DMS53 (cell line): ENCODE data around the gene PIEZO2.
A peak's percentile ranks its signal among the peaks of the same experiment; 100 is the strongest.
"Not testable (repeated sequence)": the region's sequence is repeated elsewhere in the genome, so short reads cannot be mapped to it uniquely, and the experiment has no call there.

Experiments
- DNase-seq: peaks from one replicate; lab custom pipeline; 2025; lab: John Stamatoyannopoulos, UW

The PIEZO2 gene

DNA sequence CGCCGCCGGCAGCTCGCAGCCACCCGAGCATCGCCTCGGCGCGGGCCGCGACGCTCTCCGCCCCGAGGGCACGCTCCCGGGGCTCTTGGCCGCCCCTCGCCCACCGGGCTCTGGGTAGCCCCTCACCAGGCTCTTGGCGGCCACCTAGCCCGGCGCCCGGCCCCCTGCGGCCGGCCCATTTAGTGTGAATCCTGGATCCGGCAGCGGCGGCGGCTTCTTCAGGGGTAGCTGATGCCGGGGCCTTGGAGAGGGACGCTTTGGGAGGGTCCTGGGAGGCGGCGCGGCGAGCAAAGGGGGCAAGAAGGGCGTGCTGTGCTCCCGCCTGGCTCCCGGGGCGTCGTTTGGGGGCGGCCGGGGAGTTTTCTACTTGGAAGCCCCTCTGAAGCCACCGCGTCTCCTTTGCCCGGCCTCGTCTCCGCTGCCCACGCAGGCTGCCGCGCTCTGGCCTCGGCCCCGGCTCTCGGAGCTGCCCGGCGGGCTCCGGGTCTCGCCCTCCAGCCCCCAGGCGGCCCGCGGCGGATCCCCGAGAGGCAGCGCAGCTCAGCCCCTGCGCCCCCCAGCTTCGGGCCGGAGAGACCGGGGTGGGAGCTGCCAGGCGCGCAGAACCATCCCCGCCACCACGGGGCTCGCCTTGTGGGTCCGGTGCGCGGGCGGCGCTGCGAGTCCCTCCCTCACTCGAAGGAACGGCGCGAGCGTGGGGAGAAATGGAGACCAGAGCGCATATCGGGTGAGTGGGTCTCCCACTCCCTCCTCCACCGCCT, 509 bp downstream of the PIEZO2 start:
- peak; percentile 43 for DNase-seq

- no peak for DNase-seq
These were observed 1.2 kb downstream of the PIEZO2 start for GRCh38 chr18:11147962-11148679.

- peak; percentile 20 for DNase-seq
These were observed 1.9 kb downstream of the PIEZO2 start for GRCh38 chr18:11147371-11147951.

GRCh38 chr18:11146947-11147345, 2.4 kb downstream of the PIEZO2 start:
- no peak for DNase-seq

DNA sequence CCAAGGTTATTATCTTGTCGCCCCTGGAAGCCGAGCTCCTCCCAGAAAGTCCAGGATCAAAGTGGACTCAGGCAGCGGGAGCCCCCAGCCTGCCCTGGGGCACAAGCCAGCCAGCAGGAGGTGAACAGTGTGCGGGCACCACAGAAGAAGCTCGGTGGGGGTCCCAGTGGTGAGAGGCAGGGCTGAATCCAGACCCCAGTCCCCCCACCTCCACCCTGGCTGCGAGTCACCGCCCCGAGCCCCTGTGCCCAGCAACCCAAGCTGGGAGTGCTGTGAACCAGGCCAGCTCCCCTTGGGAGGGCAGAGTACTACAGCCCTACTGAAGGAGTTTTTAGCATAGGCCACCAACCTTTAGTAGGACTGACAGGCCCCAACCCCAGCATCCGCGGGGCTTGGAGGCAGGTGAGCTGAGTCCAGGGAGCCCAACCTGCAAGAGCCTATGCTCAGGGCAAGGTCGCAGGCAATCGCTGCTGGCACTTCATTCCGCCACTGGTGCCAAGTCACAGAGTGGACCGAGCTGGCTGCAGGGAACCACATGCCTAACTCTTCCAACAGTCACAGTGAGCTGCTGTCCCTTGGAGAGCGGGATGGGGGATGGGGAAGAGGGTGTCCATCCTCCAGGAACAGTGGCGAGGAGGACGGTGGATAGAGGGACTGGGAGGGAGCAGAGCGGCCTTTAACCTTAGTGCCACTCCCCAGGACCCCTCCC, 3.0 kb downstream of the PIEZO2 start:
- no peak for DNase-seq

GRCh38 chr18:11145413-11146191, 3.8 kb downstream of the PIEZO2 start:
- no peak for DNase-seq

DNA sequence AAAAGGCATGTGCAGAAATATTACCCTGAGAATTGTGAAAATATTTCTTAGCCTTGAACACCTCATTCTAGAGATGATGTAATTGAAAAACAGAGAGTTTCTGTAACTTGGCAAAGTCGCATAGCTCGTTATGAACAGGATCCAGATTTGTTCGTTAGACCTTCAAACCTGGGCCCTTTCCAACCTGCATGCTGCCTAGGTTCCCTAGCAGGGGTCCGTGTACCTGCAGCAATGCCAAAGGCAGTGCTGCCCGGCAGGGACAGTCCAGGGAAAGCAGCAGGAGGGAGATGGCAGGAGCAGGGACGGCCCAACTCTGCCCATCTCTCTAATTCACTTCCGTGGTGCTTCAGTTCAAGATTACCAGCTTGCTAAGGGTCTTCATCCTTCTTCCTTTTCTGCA, 12.0 kb downstream of the PIEZO2 start:
- DNase-seq: no peak

GRCh38 chr18:11136241-11136640, 13.1 kb downstream of the PIEZO2 start:
- no peak for DNase-seq

DNA sequence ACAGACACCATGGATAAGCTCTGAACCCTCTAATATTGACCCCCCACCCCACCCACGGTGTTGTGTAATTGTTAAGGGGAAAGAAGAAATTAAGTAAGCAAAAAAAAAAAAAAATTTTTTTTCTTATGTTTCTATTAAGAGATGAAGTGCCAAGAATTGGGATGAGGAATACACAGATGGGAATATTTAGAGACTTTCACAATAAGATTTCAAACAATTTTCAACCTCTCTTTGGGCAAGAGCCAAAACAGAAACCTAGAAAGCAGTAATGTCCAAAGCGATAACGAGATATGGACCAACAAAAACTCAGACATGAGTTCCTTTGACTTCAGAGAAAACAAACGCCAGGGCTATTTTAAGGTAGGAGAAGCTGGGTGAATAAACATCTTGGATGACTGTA, 14.4 kb downstream of the PIEZO2 start:
- no peak for DNase-seq

DNA sequence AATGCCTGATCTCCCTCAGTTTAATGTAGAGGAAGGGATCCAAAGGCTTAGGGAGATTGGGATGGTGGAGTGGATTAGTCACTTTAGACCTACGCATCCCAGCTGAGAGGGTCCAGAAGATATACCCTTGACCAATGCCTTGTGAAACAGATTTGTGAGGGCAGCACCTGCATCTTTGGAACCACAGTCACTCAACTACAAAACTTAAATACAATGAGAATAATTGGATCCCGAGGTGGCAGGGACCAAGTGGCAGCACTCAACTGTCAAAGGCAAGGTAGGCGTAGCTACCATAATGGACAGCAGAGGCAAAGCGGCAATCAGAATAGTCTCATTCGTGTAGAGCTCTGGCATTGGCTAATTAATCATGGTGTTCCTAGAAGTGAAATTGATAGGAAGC, 20.3 kb downstream of the PIEZO2 start:
- not testable (repeated sequence) for DNase-seq

- no peak for DNase-seq
These were observed 23.7 kb downstream of the PIEZO2 start for GRCh38 chr18:11125492-11126315.

DNA sequence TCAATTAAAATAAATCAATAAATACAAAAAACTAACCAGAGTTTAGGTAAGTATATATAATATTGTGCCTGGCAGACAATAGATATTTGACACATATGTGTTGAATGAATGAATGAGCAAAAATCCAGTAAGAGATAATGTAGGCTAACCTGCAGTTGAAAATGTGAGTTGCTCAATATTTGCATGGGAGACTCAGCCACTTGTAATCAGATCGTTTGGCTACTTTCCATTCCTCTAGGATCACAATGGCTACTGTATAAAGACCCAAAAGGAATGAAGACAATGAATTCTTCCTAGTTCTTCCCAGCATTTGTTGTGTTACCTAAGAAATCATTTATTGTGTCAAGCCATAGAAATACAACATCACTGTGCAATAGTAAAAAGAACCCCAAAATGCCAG, 25.3 kb downstream of the PIEZO2 start:
- DNase-seq: no peak

DNA sequence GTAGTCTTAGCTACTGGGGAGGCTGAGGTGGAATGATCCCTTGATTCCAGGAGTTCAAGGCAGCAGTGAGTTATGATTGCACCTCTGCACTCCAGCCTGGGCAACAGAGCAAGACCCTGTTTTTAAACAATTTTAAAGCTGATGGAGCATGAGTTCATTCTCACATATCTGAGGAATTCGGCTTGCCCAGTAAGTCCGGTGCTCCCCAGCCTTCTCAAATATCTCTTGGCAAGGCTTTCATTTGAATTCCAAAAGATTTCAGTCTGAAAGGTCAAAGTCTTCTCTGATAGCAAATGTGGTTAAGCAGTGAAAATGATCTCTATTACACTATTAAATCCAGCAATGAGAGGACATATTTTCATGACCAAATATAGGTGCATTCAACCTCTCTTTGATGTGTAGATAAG, 27.9 kb downstream of the PIEZO2 start:
- no peak for DNase-seq

- no peak for DNase-seq
These were observed 29.3 kb downstream of the PIEZO2 start for GRCh38 chr18:11119959-11120587.

DNA sequence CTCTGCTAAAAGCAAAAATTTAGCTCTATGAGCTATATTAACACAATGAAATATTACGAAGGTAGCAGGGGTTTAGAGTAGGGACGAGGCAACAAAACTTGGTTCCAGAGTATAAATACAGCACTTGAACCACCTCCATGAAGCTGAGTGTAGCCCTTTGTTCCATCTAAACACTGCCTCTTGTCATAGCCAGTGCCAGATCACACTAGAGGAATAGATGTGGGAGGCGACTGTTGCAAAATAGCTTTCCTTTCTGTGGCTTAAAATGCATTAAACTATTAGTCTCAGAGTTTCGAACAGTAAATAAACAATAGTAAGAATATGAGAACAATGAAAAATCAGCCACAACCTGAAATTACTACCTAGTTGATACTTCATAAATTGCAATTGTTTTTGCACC, 29.8 kb downstream of the PIEZO2 start:
- no peak for DNase-seq

DNA sequence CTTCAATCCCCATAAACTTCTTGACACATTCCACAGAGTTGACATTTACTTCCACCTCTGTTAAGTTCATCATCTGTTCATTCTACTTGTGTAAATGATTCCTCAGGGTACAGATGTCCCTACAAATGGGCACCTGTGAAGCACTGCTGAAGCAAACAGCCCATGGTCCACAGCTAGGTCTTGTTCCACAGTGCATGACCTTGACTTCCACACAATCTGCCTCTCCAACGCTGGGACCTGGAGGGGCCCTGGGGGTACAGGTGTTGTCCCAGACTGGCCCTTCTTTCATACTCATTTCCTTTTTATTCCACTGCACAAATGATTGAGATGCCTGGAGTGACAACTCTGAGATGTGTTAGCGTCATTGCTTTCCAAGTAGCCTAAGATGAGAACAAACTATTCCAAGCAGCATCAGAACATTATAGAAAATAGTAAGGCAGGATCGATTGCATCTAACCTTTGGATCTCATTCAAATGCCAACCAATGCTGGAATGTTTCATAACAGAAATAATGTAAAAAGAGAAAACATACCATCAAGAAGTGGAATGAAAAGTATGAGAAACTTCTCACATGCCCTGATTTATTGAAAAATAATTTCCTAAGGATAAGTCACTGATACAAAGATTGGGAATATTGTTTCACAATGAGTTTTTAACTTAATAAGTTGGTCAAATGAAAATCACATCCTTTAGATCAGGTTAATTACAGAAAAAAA, 31.2 kb downstream of the PIEZO2 start:
- DNase-seq: no peak

DNA sequence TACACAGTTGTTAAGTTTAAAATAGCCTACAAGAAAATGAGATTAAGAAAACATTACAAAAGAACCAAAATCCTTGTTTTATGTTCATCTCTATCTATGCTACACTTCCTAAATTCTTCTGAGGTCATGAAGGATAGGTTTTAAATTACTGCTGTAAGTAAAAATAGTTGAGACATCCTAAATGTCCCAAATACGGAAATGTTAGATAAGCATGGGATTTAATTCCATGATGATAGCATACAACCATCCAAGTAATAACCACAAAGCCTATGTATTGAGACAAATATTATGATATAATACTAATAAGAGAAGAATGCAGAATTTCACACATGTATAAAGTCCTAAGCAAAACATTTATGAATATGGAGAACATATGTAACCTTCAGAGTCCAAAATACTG, 34.1 kb downstream of the PIEZO2 start:
- no peak for DNase-seq

GRCh38 chr18:11114653-11115052, 34.7 kb downstream of the PIEZO2 start:
- DNase-seq: no peak

- no peak for DNase-seq
These were observed 35.4 kb downstream of the PIEZO2 start for GRCh38 chr18:11113937-11114336.

- no peak for DNase-seq
These were observed 36.3 kb downstream of the PIEZO2 start for GRCh38 chr18:11113046-11113548.
